TTC549 (cell line): Measurements from ENCODE around the gene RASSF4.

ENCODE experiments used
- FAIRE-seq: peaks from 2 replicates; lab custom pipeline; 2012; peaks lifted over from hg19 to GRCh38; lab: Jason Lieb, UNC

The RASSF4 gene

GRCh38 chr10:44959247-44960087 is at the start of gene RASSF4:
Gene RASSF4, plus strand, starts transcription at chr10:44959802. Its CDS starts 10,401 bp downstream, at chr10:44970203.
- FAIRE-seq: no peak

GRCh38 chr10:44909910-44910309 is 49.7 kb upstream of the RASSF4 start:
- no peak for FAIRE-seq

GRCh38 chr10:44910602-44911001 is 49.0 kb upstream of the RASSF4 start:
- no peak for FAIRE-seq

- no peak for FAIRE-seq
Measured at GRCh38 chr10:44911081-44911540, 48.5 kb upstream of the RASSF4 start, which contains the start of gene TMEM72. Gene TMEM72, plus strand, starts transcription at chr10:44911337. Its CDS starts 176 bp downstream, at chr10:44911513.

- FAIRE-seq: no peak
Measured at GRCh38 chr10:44911951-44912350, 47.7 kb upstream of the RASSF4 start.

- FAIRE-seq: no peak
Measured at GRCh38 chr10:44913350-44914081, 46.1 kb upstream of the RASSF4 start.

GRCh38 chr10:44914891-44915290 is 44.7 kb upstream of the RASSF4 start:
- no peak for FAIRE-seq

GRCh38 chr10:44916429-44916828 is 43.2 kb upstream of the RASSF4 start:
- FAIRE-seq: no peak

GRCh38 chr10:44917848-44918247 is 41.8 kb upstream of the RASSF4 start:
- no peak for FAIRE-seq

GRCh38 chr10:44920252-44920651 is 39.4 kb upstream of the RASSF4 start:
- FAIRE-seq: no peak

GRCh38 chr10:44921061-44921460 is 38.5 kb upstream of the RASSF4 start:
- no peak for FAIRE-seq

GRCh38 chr10:44921506-44921905 is 38.1 kb upstream of the RASSF4 start:
- FAIRE-seq: no peak

- FAIRE-seq: no peak
Measured at GRCh38 chr10:44922021-44922420, 37.6 kb upstream of the RASSF4 start.

- FAIRE-seq: no peak
Measured at GRCh38 chr10:44922796-44923545, 36.6 kb upstream of the RASSF4 start.

GRCh38 chr10:44923611-44924010 is 36.0 kb upstream of the RASSF4 start:
- FAIRE-seq: no peak

- FAIRE-seq: no peak
Measured at GRCh38 chr10:44924261-44925040, 35.2 kb upstream of the RASSF4 start.

GRCh38 chr10:44925224-44925623 is 34.4 kb upstream of the RASSF4 start:
- FAIRE-seq: no peak

- no peak for FAIRE-seq
Measured at GRCh38 chr10:44925811-44926750, 33.5 kb upstream of the RASSF4 start.

GRCh38 chr10:44926751-44927351 is 32.8 kb upstream of the RASSF4 start:
- FAIRE-seq: no peak

GRCh38 chr10:44927352-44927751 is 32.2 kb upstream of the RASSF4 start:
- no peak for FAIRE-seq
